HL-60 (cell line): ENCODE measurements around the gene CLRN1.
A peak's percentile ranks its signal among the peaks of the same experiment; 100 is the strongest.

ENCODE experiments used
- DNase-seq, 2 experiments: peaks; one replicate each; pipeline ENCODE4 v3.0.0-alpha.2; 2010 to 2020; ENCODE audit warnings: low read depth in 1 of 2, low spot score in 1 of 2
- H3K27ac ChIP-seq: fragments of 250-450 bp; sonication (Bioruptor Pico); replicated peaks from 2 replicates; pipeline ENCODE4 v1.5.1; 2020; ENCODE audit warnings: mild to moderate bottlenecking, moderate library complexity
- H3K27me3 ChIP-seq: fragments of 250-450 bp; sonication (Bioruptor Pico); 2 replicates; pipeline ENCODE4 v1.5.1; 2021; ENCODE audit warnings: mild to moderate bottlenecking, moderate library complexity; ENCODE audit not compliant: insufficient read depth, poor library complexity, severe bottlenecking
- H3K4me3 ChIP-seq: replicated peaks from 2 replicates; pipeline ENCODE4 v1.5.1; 2011; ENCODE audit warnings: mild to moderate bottlenecking, control low read depth, low read length; ENCODE audit not compliant: insufficient read depth
- CTCF ChIP-seq: IDR thresholded peaks from one replicate; pipeline ENCODE4 v1.5.1; 2011; ENCODE audit warnings: low read length, control low read depth, inconsistent platforms; ENCODE audit not compliant: insufficient read depth
- GABPA ChIP-seq: IDR thresholded peaks from 2 replicates; pipeline ENCODE4 v1.6.1; 2012; ENCODE audit warnings: low read depth
- POLR2AphosphoS5 ChIP-seq: IDR thresholded peaks from 2 replicates; pipeline ENCODE4 v1.6.1; 2012; ENCODE audit warnings: low read depth
- REST ChIP-seq: IDR thresholded peaks from 2 replicates; pipeline ENCODE4 v1.6.1; 2012; ENCODE audit warnings: low read depth; ENCODE audit not compliant: insufficient replicate concordance
- SPI1 ChIP-seq: IDR thresholded peaks from 2 replicates; pipeline ENCODE4 v1.6.1; 2012; ENCODE audit warnings: low read depth, mild to moderate bottlenecking, borderline replicate concordance

The CLRN1 gene

GRCh38 chr3:150890295-150890694 is 82.2 kb downstream of the CLRN1 start:
- no peak overlapping the region for H3K4me3 ChIP-seq
- DNase-seq: peak; percentile 16 to 54
- TF ChIP-seq SPI1 (no peak), POLR2AphosphoS5 (no peak), GABPA (no peak), REST (no peak)
- peak overlapping the region; percentile 21 for H3K27ac ChIP-seq
- H3K27me3 ChIP-seq: no peaks in the 10 kb centered on the region

- no peak overlapping the region for H3K27ac ChIP-seq
- no peak overlapping the region for H3K4me3 ChIP-seq
- no peaks in the 10 kb centered on the region for H3K27me3 ChIP-seq
- TF ChIP-seq SPI1: peak; percentile 74
- no peak for TF ChIP-seq GABPA
- TF ChIP-seq CTCF: no peak
- no peak for DNase-seq
Observed at GRCh38 chr3:150889106-150889505, 83.4 kb downstream of the CLRN1 start.

GRCh38 chr3:150887031-150887430 is 85.5 kb downstream of the CLRN1 start:
- DNase-seq: no peak
- Histone ChIP-seq H3K4me3 (no peak overlapping the region), H3K27me3 (peaks cover under 1% of the 10 kb centered on the region), H3K27ac (no peak overlapping the region)
- no peak for TF ChIP-seq SPI1
- TF ChIP-seq POLR2AphosphoS5: no peak
- no peak for TF ChIP-seq REST
- no peak for TF ChIP-seq GABPA
- no peak for TF ChIP-seq CTCF

- no peak overlapping the region for H3K27ac ChIP-seq
- H3K27me3 ChIP-seq: peaks cover 2% of the 10 kb centered on the region
- no peak for DNase-seq
- H3K4me3 ChIP-seq: no peak overlapping the region
- TF ChIP-seq GABPA (no peak), CTCF (no peak), POLR2AphosphoS5 (no peak), REST (no peak)
Observed at GRCh38 chr3:150885535-150885934, 87.0 kb downstream of the CLRN1 start.
